ENCODE measurements around the gene TRAF5. TPM values are rescaled to one million over a fixed set of nuclear protein-coding genes. Genes with fewer than 3 reads are reported as not detected.
"Not testable (repeated sequence)": the region's sequence is repeated elsewhere in the genome, so short reads cannot be mapped to it uniquely, and the experiment has no call there.

TRAF5 gene
- polyA plus RNA-seq, 2 of the 4 experiments (the other 2 are of a cell fraction), result 8.2 to 14.6 TPM

- H3K9me3 ChIP-seq, result peaks cover 11% of the 10 kb centered on the region; the same call in 2 of the 3 replicates
- POLR2A ChIA-PET, result no interaction called here
- TF ChIP-seq MAFK (IDR thresholded peaks at IDR 0.05; ENCODE audit: partially characterized antibody) (no peak), JUN (IDR thresholded peaks at IDR 0.05) (no peak), MYC (IDR thresholded peaks at IDR 0.05; ENCODE audit: borderline replicate concordance, low read length) (no peak), FOSL2 (IDR thresholded peaks at IDR 0.05) (no peak), FOSL2 (CRISPR knock-in tag; IDR thresholded peaks at IDR 0.05) (no peak), POLR2A (IDR thresholded peaks at IDR 0.05; ENCODE audit: low read length) (no peak), CHD4 (IDR thresholded peaks at IDR 0.05; ENCODE audit: borderline replicate concordance) (no peak), HOXB5 (CRISPR knock-in tag; IDR thresholded peaks at IDR 0.05) (no peak), RCOR1 (IDR thresholded peaks at IDR 0.05; ENCODE audit: low read depth, low read length) (no peak), FOXS1 (CRISPR knock-in tag; IDR thresholded peaks at IDR 0.05) (no peak), ZSCAN20 (CRISPR knock-in tag; IDR thresholded peaks at IDR 0.05) (no peak), MAX (IDR thresholded peaks at IDR 0.05) (no peak), EHF (CRISPR knock-in tag; IDR thresholded peaks at IDR 0.05) (no peak), TP53 (CRISPR knock-in tag; IDR thresholded peaks at IDR 0.05) (no peak), BHLHE40 (IDR thresholded peaks at IDR 0.05; ENCODE audit: low read depth, low read length) (no peak)
- TF ChIP-seq, protein P1, sequence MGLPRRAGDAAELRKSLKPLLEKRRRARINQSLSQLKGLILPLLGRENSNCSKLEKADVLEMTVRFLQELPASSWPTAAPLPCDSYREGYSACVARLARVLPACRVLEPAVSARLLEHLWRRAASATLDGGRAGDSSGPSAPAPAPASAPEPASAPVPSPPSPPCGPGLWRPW (IDR thresholded peaks at IDR 0.05), result no peak
- TF ChIP-seq, protein P2, sequence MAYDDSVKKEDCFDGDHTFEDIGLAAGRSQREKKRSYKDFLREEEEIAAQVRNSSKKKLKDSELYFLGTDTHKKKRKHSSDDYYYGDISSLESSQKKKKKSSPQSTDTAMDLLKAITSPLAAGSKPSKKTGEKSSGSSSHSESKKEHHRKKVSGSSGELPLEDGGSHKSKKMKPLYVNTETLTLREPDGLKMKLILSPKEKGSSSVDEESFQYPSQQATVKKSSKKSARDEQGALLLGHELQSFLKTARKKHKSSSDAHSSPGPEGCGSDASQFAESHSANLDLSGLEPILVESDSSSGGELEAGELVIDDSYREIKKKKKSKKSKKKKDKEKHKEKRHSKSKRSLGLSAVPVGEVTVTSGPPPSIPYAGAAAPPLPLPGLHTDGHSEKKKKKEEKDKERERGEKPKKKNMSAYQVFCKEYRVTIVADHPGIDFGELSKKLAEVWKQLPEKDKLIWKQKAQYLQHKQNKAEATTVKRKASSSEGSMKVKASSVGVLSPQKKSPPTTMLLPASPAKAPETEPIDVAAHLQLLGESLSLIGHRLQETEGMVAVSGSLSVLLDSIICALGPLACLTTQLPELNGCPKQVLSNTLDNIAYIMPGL (CRISPR knock-in tag; IDR thresholded peaks at IDR 0.05; ENCODE audit: borderline replicate concordance), result no peak
- DNase-seq (ENCODE audit: low read depth in 1 of 2, low spot score in 1 of 2), result no peak
- H3K4me3 ChIP-seq, result no peak overlapping the region
- no peaks in the 10 kb centered on the region for H3K4me1 ChIP-seq
- no peak overlapping the region for H3K27ac ChIP-seq
- FAIRE-seq, result no peak
- CTCF ChIA-PET, result interaction anchor here (2.2 kb wide), 1 partner anchor 25 kb away, joined by 11 read pairs; no protein-coding TSS in a partner anchor
- H3K4me2 ChIP-seq, result no peak overlapping the region
- ATAC-seq, result no peak
These were observed 21.9 kb downstream of the TRAF5 start for GRCh38 chr1:211348547-211348946.

GRCh38 chr1:211349741-211350140, 23.1 kb downstream of the TRAF5 start:
- TF ChIP-seq CBX2 (IDR thresholded peaks at IDR 0.05; ENCODE audit: borderline replicate concordance, low read depth) (no peak), JUN (IDR thresholded peaks at IDR 0.05) (no peak), KDM5A (IDR thresholded peaks at IDR 0.05) (no peak), RNF2 (IDR thresholded peaks at IDR 0.05; ENCODE audit: borderline replicate concordance, low read depth) (no peak), MAFK (IDR thresholded peaks at IDR 0.05; ENCODE audit: partially characterized antibody) (no peak), EP300 (IDR thresholded peaks at IDR 0.05) (no peak), CTCF (IDR thresholded peaks at IDR 0.05) (no peak), NPAS2 (CRISPR knock-in tag; IDR thresholded peaks at IDR 0.05; ENCODE audit: borderline replicate concordance) (no peak), EHMT2 (IDR thresholded peaks at IDR 0.05; ENCODE audit: low read depth) (no peak), HEYL (CRISPR knock-in tag; IDR thresholded peaks at IDR 0.05) (no peak)
- Histone ChIP-seq H3K4me1 (no peaks in the 10 kb centered on the region), H3K4me3 (no peak overlapping the region), H3K27ac (no peak overlapping the region), H3K4me2 (no peak overlapping the region), H3K9me3 (peaks cover 11% of the 10 kb centered on the region; the same call in 2 of the 3 replicates)
- FAIRE-seq (no peak), DNase-seq (ENCODE audit: low read depth in 1 of 2, low spot score in 1 of 2) (no peak), ATAC-seq (no peak)
- 94% methylated on average over 2 of the region's 2 CpGs for WGBS (ENCODE audit: missing lambda C conversion rate)
- ChIA-PET POLR2A (no interaction called here), CTCF (interaction anchor here (0.7 kb wide), 1 partner anchor 27 kb away, joined by 3 read pairs; no protein-coding TSS in a partner anchor)

DNA sequence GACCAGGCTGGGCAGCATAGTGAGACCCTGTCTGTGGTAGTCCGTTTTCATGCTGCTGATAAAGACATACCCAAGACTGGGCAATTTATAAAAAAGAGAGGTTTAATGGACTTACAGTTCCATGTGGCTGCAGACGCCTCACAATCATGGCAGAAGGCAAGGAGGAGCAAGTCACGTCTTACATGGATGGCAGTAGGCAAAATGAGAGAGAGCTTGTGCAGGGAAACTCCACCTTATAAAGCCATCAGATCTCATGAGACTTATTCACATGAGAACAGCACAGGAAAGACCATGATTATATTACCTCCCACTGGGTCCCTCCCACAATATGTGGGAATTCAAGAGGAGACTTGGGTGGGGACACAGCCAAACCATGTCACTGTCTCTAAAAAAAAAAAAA, 25.4 kb downstream of the TRAF5 start:
- H3K4me3 ChIP-seq, result not testable (repeated sequence)

More for the DNA sequence above, 25.4 kb downstream of the TRAF5 start:
- H3K27ac ChIP-seq; H3K4me1 ChIP-seq; H3K4me2 ChIP-seq; FAIRE-seq; DNase-seq (ENCODE audit: low read depth in 1 of 2, low spot score in 1 of 2); ATAC-seq: not testable (repeated sequence)
- CTCF ChIA-PET, result interaction anchor here (1.2 to 1.3 kb wide), 2 partner anchors 8 to 12 kb away, joined by 3 to 4 read pairs; no protein-coding TSS in a partner anchor
- WGBS (ENCODE audit: missing lambda C conversion rate), result 80% methylated on average over 3 of the region's 3 CpGs
- peaks cover 11% of the 10 kb centered on the region; the same call in 2 of the 3 replicates for H3K9me3 ChIP-seq
- POLR2A ChIA-PET, result interaction anchor here (1.2 kb wide), 1 partner anchor 30 kb away, joined by 3 read pairs; no protein-coding TSS in a partner anchor
